GM08714 (cell line): ENCODE measurements around the gene PCBP4.
"Not testable (repeated sequence)": the region's sequence is repeated elsewhere in the genome, so short reads cannot be mapped to it uniquely, and the experiment has no call there.

Experiments
- H3K4me3 ChIP-seq: fragments of 200-500 bp; sonication (Bioruptor generic); 2 replicates; pipeline ENCODE4 v1.5.1; 2014; ENCODE audit warnings: mild to moderate bottlenecking, low read length, inconsistent platforms
- ZNF274 ChIP-seq: IDR thresholded peaks from 2 replicates; pipeline ENCODE4 v1.6.1; 2012; ENCODE audit warnings: mild to moderate bottlenecking, low read depth, low read length

Gene PCBP4

GRCh38 chr3:51935886-51936755, 31.1 kb downstream of the PCBP4 start:
- no peak for TF ChIP-seq ZNF274
- H3K4me3 ChIP-seq, result no peak overlapping the region

- H3K4me3 ChIP-seq, result no peak overlapping the region
- TF ChIP-seq ZNF274, result no peak
Measured at GRCh38 chr3:51934991-51935885, 32.0 kb downstream of the PCBP4 start.

- H3K4me3 ChIP-seq, result no peak overlapping the region
- TF ChIP-seq ZNF274, result no peak
Measured at GRCh38 chr3:51934139-51934850, 33.0 kb downstream of the PCBP4 start.

GRCh38 chr3:51933471-51934138, 33.6 kb downstream of the PCBP4 start:
- no peak overlapping the region for H3K4me3 ChIP-seq
- no peak for TF ChIP-seq ZNF274

GRCh38 chr3:51932471-51933370, 34.5 kb downstream of the PCBP4 start:
- no peak for TF ChIP-seq ZNF274
- H3K4me3 ChIP-seq, result no peak overlapping the region

GRCh38 chr3:51931756-51932155, 35.5 kb downstream of the PCBP4 start:
- TF ChIP-seq ZNF274, result no peak
- no peak overlapping the region for H3K4me3 ChIP-seq

- H3K4me3 ChIP-seq, result no peak overlapping the region
- TF ChIP-seq ZNF274, result no peak
Measured at GRCh38 chr3:51930439-51930838, 36.8 kb downstream of the PCBP4 start.

GRCh38 chr3:51929420-51930003, 37.7 kb downstream of the PCBP4 start:
- no peak for TF ChIP-seq ZNF274
- no peak overlapping the region for H3K4me3 ChIP-seq

GRCh38 chr3:51928981-51929380, 38.3 kb downstream of the PCBP4 start:
- not testable (repeated sequence) for H3K4me3 ChIP-seq

GRCh38 chr3:51928438-51928837, 38.8 kb downstream of the PCBP4 start:
- TF ChIP-seq ZNF274, result no peak

GRCh38 chr3:51927061-51927977, 39.9 kb downstream of the PCBP4 start:
- TF ChIP-seq ZNF274, result no peak

More at GRCh38 chr3:51928438-51928837, 38.8 kb downstream of the PCBP4 start:
- H3K4me3 ChIP-seq, result no peak overlapping the region

More at GRCh38 chr3:51927061-51927977, 39.9 kb downstream of the PCBP4 start:
- no peak overlapping the region for H3K4me3 ChIP-seq
